ENCODE measurements around the gene SECISBP2L.

Gene SECISBP2L, protein sequence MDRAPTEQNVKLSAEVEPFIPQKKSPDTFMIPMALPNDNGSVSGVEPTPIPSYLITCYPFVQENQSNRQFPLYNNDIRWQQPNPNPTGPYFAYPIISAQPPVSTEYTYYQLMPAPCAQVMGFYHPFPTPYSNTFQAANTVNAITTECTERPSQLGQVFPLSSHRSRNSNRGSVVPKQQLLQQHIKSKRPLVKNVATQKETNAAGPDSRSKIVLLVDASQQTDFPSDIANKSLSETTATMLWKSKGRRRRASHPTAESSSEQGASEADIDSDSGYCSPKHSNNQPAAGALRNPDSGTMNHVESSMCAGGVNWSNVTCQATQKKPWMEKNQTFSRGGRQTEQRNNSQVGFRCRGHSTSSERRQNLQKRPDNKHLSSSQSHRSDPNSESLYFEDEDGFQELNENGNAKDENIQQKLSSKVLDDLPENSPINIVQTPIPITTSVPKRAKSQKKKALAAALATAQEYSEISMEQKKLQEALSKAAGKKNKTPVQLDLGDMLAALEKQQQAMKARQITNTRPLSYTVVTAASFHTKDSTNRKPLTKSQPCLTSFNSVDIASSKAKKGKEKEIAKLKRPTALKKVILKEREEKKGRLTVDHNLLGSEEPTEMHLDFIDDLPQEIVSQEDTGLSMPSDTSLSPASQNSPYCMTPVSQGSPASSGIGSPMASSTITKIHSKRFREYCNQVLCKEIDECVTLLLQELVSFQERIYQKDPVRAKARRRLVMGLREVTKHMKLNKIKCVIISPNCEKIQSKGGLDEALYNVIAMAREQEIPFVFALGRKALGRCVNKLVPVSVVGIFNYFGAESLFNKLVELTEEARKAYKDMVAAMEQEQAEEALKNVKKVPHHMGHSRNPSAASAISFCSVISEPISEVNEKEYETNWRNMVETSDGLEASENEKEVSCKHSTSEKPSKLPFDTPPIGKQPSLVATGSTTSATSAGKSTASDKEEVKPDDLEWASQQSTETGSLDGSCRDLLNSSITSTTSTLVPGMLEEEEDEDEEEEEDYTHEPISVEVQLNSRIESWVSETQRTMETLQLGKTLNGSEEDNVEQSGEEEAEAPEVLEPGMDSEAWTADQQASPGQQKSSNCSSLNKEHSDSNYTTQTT

GRCh38 chr15:49046220-49047102 is at the start of gene SECISBP2L:
SECISBP2L (minus strand) TSS chr15:49046446; CDS start chr15:49046299, 147 bp downstream.
- TF ChIP-seq, protein P1, sequence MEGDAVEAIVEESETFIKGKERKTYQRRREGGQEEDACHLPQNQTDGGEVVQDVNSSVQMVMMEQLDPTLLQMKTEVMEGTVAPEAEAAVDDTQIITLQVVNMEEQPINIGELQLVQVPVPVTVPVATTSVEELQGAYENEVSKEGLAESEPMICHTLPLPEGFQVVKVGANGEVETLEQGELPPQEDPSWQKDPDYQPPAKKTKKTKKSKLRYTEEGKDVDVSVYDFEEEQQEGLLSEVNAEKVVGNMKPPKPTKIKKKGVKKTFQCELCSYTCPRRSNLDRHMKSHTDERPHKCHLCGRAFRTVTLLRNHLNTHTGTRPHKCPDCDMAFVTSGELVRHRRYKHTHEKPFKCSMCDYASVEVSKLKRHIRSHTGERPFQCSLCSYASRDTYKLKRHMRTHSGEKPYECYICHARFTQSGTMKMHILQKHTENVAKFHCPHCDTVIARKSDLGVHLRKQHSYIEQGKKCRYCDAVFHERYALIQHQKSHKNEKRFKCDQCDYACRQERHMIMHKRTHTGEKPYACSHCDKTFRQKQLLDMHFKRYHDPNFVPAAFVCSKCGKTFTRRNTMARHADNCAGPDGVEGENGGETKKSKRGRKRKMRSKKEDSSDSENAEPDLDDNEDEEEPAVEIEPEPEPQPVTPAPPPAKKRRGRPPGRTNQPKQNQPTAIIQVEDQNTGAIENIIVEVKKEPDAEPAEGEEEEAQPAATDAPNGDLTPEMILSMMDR (IDR thresholded peaks at IDR 0.05; ENCODE audit: control extremely low read depth, extremely low read depth, low read depth, missing control alignments): peak; percentile 74
- CTCF ChIA-PET: interaction anchor here (0.9 to 2.2 kb wide), 11 partner anchors 10 to 100 kb away, joined by 3 to 9 read pairs (median 3); no protein-coding TSS in a partner anchor

DNA sequence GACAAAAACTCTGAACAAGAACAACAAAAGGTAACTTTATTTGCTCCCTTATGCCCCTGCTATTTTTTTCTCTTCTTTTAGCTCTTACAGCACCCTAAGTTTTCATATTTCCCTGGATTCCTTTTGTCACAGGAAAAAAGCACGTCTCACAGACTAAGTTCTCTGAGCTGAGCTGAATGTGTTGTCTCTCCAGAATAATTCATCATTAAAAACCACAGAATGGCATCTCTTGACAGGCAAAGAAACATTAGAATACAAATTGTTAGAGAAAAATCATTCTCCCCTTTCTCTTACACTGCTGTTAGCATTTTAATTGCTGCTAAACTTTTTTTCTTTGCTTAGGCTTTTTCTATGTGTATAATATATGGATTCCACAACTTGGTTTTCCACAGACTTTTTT is 48.7 kb upstream of the SECISBP2L start:
- TF ChIP-seq, protein P1 (IDR thresholded peaks at IDR 0.05; ENCODE audit: control extremely low read depth, extremely low read depth, low read depth, missing control alignments): no peak
- ChIA-PET CTCF (interaction anchor here (1.0 to 2.0 kb wide), 2 partner anchors 8 to 14 kb away, joined by 3 to 8 read pairs; no protein-coding TSS in a partner anchor), POLR2A (no interaction called here)
- no peak for DNase-seq (ENCODE audit: extremely low spot score)

More at GRCh38 chr15:49046220-49047102, at the start of gene SECISBP2L:
- POLR2A ChIA-PET: interaction anchor here (1.2 kb wide), 1 partner anchor 236 kb away, joined by 3 read pairs; no protein-coding TSS in a partner anchor
- DNase-seq (ENCODE audit: extremely low spot score): peak; percentile 94

DNA sequence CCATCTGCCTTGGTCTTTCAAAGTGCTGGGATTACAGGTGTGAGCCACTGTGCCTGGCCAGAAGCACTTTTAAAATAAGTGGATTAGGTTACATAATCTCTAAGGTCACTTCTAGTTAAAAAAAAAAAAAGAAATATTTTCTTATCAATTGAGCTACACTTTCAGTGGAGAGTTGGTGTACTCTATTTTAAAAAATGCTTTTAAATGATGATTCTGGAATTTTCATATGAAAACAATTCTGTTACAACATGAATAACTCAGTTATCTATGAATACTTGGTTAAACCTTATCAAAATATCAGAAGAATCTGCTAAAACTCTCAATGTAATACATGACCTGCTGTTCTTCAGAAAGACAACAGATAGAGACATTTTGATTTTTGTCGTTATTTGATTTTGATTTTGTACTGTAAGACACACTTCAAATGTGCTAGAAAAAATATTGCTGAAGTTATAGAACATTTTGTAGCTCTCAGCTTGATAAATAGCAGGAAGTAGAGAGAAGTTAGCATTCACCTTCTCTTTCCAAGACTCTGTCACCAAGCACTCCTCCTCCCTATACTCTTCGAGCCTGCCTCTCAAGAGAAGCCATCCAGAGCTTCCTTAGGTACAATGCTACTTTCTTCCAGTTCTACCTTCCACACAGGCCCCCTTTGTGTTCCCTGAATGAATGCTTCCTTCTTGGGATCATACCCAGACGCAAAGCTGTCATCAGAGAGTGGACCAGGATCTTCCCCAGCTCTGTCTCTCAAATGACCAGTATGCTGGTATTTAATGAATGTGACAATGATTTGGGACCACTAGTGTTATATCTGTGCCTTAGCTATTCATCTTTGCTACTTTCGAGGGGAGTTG is 47.2 kb upstream of the SECISBP2L start:
- POLR2A ChIA-PET: no interaction called here
- CTCF ChIA-PET: interaction anchor here (0.9 to 2.0 kb wide), 5 partner anchors 10 to 48 kb away, joined by 3 to 8 read pairs (median 4); partner anchors contain the start of gene SECISBP2L
- TF ChIP-seq, protein P1 (IDR thresholded peaks at IDR 0.05; ENCODE audit: control extremely low read depth, extremely low read depth, low read depth, missing control alignments): no peak
- no peak for DNase-seq (ENCODE audit: extremely low spot score)

GRCh38 chr15:49088996-49089395 is 42.8 kb upstream of the SECISBP2L start:
- no peak for DNase-seq (ENCODE audit: extremely low spot score)
- TF ChIP-seq, protein P1 (IDR thresholded peaks at IDR 0.05; ENCODE audit: control extremely low read depth, extremely low read depth, low read depth, missing control alignments): no peak
- POLR2A ChIA-PET: no interaction called here
- CTCF ChIA-PET: interaction anchor here (0.9 kb wide), 1 partner anchor 10 kb away, joined by 3 read pairs; no protein-coding TSS in a partner anchor

DNA sequence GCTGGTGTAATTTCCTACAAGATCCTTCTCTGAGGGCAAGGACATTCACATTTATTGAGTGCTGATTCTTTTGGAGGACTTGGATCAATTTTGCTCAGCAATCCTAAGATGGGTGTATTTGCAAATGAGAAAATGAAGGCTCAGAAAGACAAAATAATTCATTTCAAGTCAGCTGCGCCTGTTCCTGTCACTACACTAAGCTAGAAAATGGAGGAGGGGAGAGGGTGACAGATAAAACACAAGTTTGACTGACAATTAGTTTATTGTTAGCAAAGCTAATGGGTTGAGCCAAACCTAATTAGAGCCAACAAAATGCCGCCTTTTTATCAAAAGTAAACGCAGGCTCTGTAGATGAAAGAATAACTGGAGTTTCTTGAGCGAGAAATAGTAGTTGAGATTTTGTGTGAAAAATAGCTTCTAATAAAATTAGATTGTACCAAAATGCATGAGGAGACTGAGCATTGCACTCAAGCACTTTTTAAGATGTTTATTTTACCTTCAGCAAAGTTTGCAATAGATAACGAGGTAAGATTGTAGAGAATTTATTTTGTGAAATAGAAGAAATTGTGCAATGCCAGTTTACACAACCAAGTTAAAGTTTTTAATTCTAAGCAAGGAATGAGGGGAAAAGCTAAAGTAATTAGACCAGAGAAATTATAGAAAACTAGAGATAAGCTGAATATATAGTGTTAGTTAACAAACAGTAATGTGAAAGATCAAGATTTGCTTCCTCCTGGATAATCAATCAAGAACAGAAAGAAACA is 39.6 kb upstream of the SECISBP2L start:
- ChIA-PET POLR2A (no interaction called here), CTCF (interaction anchor here (1.1 to 1.4 kb wide), 4 partner anchors 9 to 29 kb away, joined by 3 to 4 read pairs (median 3); no protein-coding TSS in a partner anchor)
- no peak for DNase-seq (ENCODE audit: extremely low spot score)
- TF ChIP-seq, protein P1 (IDR thresholded peaks at IDR 0.05; ENCODE audit: control extremely low read depth, extremely low read depth, low read depth, missing control alignments): no peak
